GM23338 (cell line): ENCODE measurements around the gene RPP21. TPM values are rescaled to one million over a fixed set of nuclear protein-coding genes. Genes with fewer than 3 reads are reported as not detected.

Experiments used
- ATAC-seq: fragments of 200-7000 bp; cut with Tn5 transposase; 3 replicates; pipeline ENCODE4 v1.9.1; 2020
- DNase-seq: peaks from one replicate; pipeline ENCODE4 v3.0.0-alpha.2; 2015; ENCODE audit warnings: low spot score
- H2AFZ ChIP-seq: fragments of 200-600 bp; sonication (generic); 2 replicates; pipeline ENCODE4 v1.8.0; 2016; ENCODE audit warnings: antibody characterized with exemption, mild to moderate bottlenecking, moderate library complexity
- H3F3A ChIP-seq: fragments of 200-600 bp; sonication (generic); replicated peaks from 2 replicates; pipeline ENCODE4 v1.8.0; 2017; ENCODE audit warnings: antibody characterized with exemption, mixed run types, low read depth
- H3K27ac ChIP-seq: fragments of 200-600 bp; sonication (generic); 2 replicates; pipeline ENCODE4 v1.6.1; 2016; ENCODE audit warnings: low read depth
- H3K27me3 ChIP-seq: fragments of 200-600 bp; sonication (generic); 2 replicates; pipeline ENCODE4 v1.8.0; 2016; ENCODE audit warnings: mild to moderate bottlenecking, mixed run types, moderate library complexity; ENCODE audit not compliant: insufficient read depth
- H3K36me3 ChIP-seq: fragments of 200-600 bp; sonication (generic); 2 replicates; pipeline ENCODE4 v1.8.0; 2016; ENCODE audit warnings: mild to moderate bottlenecking; ENCODE audit not compliant: insufficient read depth
- H3K4me1 ChIP-seq: fragments of 200-600 bp; sonication (generic); 2 replicates; pipeline ENCODE4 v1.8.0; 2016; ENCODE audit warnings: mild to moderate bottlenecking, moderate library complexity; ENCODE audit not compliant: insufficient read depth
- H3K4me2 ChIP-seq: fragments of 200-600 bp; sonication (generic); 2 replicates; pipeline ENCODE4 v1.7.1; 2017; ENCODE audit warnings: mixed run types
- H3K4me3 ChIP-seq: fragments of 200-600 bp; sonication (generic); 2 replicates; pipeline ENCODE4 v1.6.1; 2016; ENCODE audit warnings: mixed run types
- H3K79me2 ChIP-seq: fragments of 200-600 bp; sonication (generic); replicated peaks from 2 replicates; pipeline ENCODE4 v1.8.0; 2017; ENCODE audit warnings: mild to moderate bottlenecking; ENCODE audit not compliant: insufficient read depth
- H3K9me2 ChIP-seq: fragments of 200-600 bp; sonication (generic); 2 replicates; pipeline ENCODE4 v1.8.0; 2017; ENCODE audit not compliant: insufficient read depth
- H4K20me1 ChIP-seq: fragments of 200-600 bp; sonication (generic); replicated peaks from 2 replicates; pipeline ENCODE4 v1.8.0; 2017; ENCODE audit warnings: mild to moderate bottlenecking; ENCODE audit not compliant: insufficient read depth
- H3K27ac Mint-ChIP-seq: 2 replicates; pipeline ENCODE4 v1.8.0; 2020; ENCODE audit warnings: inconsistent platforms, mild to moderate bottlenecking, moderate library complexity, mixed read lengths
- H3K27me3 Mint-ChIP-seq: 3 replicates; pipeline ENCODE4 v1.8.0; 2022; ENCODE audit warnings: low read depth, mild to moderate bottlenecking, moderate library complexity, mixed read lengths, inconsistent platforms; ENCODE audit not compliant: insufficient read depth, poor library complexity
- H3K36me3 Mint-ChIP-seq: 3 replicates; pipeline ENCODE4 v1.8.0; 2021; ENCODE audit warnings: low read depth, mild to moderate bottlenecking, inconsistent platforms, moderate library complexity, mixed read lengths
- H3K4me1 Mint-ChIP-seq: 3 replicates; pipeline ENCODE4 v1.8.0; 2020; ENCODE audit warnings: mild to moderate bottlenecking, inconsistent platforms, mixed read lengths
- H3K4me3 Mint-ChIP-seq: 3 replicates; pipeline ENCODE4 v1.8.0; 2021; ENCODE audit warnings: moderate library complexity, mild to moderate bottlenecking, inconsistent platforms, mixed read lengths
- H3K9me3 Mint-ChIP-seq: 3 replicates; pipeline ENCODE4 v1.8.0; 2020; ENCODE audit warnings: moderate library complexity, mild to moderate bottlenecking, inconsistent platforms, mixed read lengths
- CREB1 ChIP-seq: fragments of 250-450 bp; sonication (Bioruptor Pico); IDR thresholded peaks from 2 replicates; pipeline ENCODE4 v1.5.0; 2020; ENCODE audit warnings: low read depth, mild to moderate bottlenecking, moderate library complexity
- EZH2 ChIP-seq: fragments of 200-600 bp; sonication (generic); IDR thresholded peaks from one replicate; pipeline ENCODE4 v1.8.0; 2017; ENCODE audit warnings: antibody characterized with exemption, mild to moderate bottlenecking, low read depth; ENCODE audit not compliant: unreplicated experiment
- NANOG ChIP-seq: IDR thresholded peaks from 2 replicates; pipeline ENCODE4 v1.6.1; 2016; ENCODE audit warnings: antibody characterized with exemption, borderline replicate concordance
- POLR2AphosphoS5 ChIP-seq: IDR thresholded peaks from 2 replicates; pipeline ENCODE4 v1.6.1; 2016; ENCODE audit warnings: antibody characterized with exemption, low read depth
- STAT1 ChIP-seq: IDR thresholded peaks from one replicate; pipeline ENCODE4 v1.6.1; 2016; ENCODE audit warnings: antibody characterized with exemption; ENCODE audit not compliant: unreplicated experiment
- ZNF331 ChIP-seq: fragments of 250-450 bp; sonication (Bioruptor Pico); IDR thresholded peaks from 2 replicates; pipeline ENCODE4 v1.5.0; 2020; ENCODE audit warnings: low read depth, mild to moderate bottlenecking, moderate library complexity
- ZNF462 ChIP-seq: fragments of 250-450 bp; sonication (Bioruptor Pico); IDR thresholded peaks from 2 replicates; pipeline ENCODE4 v1.5.0; 2020; ENCODE audit warnings: mild to moderate bottlenecking, moderate library complexity
- polyA plus RNA-seq: library from polyadenylated mRNA; unstranded; fragments of >200 nt; fragmentation: Nextera tagmentation; extraction: Ambion mirVana; gene quantifications from 2 replicates; pipeline ENCODE4 v1.2.1, GENCODE V29; 2016
- total RNA-seq: library from RNA; depleted of rRNA; stranded (reverse); fragments of >200 nt; shearing (Covaris generic); gene quantifications from 2 replicates; pipeline ENCODE4 v1.2.3, GENCODE V29; 2014

The RPP21 gene
- total and polyA plus RNA-seq, 2 experiments from 2014 or later = 63.7 to 161 TPM

- Mint-ChIP-seq H3K9me3 (no peaks in the 10 kb centered on the region), H3K27me3 (peaks cover 5% of the 10 kb centered on the region), H3K36me3 (peaks cover 32% of the 10 kb centered on the region), H3K27ac (0 out of 2 replicates have a peak overlapping the region, but pooled peaks have one; percentile 60), H3K4me3 (peak overlapping the region; percentile 86), H3K4me1 (peaks cover 8% of the 10 kb centered on the region)
- Histone ChIP-seq H4K20me1 (0 out of 2 replicates have a peak, but pooled peaks cover 8% of the 10 kb centered on the region), H3K27me3 (no peaks in the 10 kb centered on the region), H3K27ac (peak overlapping the region; percentile 4; the same call in 1 of the 2 replicates), H3K4me3 (peak overlapping the region; percentile 94), H3K4me2 (peak overlapping the region; percentile 73), H3F3A (no peaks in the 10 kb centered on the region), H2AFZ (peak overlapping the region; percentile 25; the same call in 1 of the 2 replicates), H3K4me1 (no peaks in the 10 kb centered on the region), H3K9me2 (no peaks in the 10 kb centered on the region), H3K36me3 (peaks cover 10% of the 10 kb centered on the region; the same call in 1 of the 2 replicates), H3K79me2 (0 out of 2 replicates have a peak, but pooled peaks cover 4% of the 10 kb centered on the region)
- TF ChIP-seq STAT1 (no peak), EZH2 (no peak), CREB1 (CRISPR knock-in tag) (no peak), ZNF462 (CRISPR knock-in tag) (no peak), POLR2AphosphoS5 (no peak), NANOG (no peak), ZNF331 (CRISPR knock-in tag) (no peak)
- DNase-seq (no peak), ATAC-seq (no peak)
Measured at GRCh38 chr6:30345852-30346251, 896 bp downstream of the RPP21 start.
